ENCODE results near the gene PLCB4. TPM values are rescaled to one million over a fixed set of nuclear protein-coding genes. Genes with fewer than 3 reads are reported as not detected.

PLCB4 gene
- total RNA-seq, 4 donors from 2014 or later, result 3.5 to 30.5 (median 17.5) TPM

GRCh38 chr20:9397928-9398327, 329.0 kb downstream of the PLCB4 start:
- Histone ChIP-seq H3K36me3 (peaks cover 0 to 12% (median 0%) of the 10 kb centered on the region in 3 donors), H3K27me3 (no peaks in the 10 kb centered on the region), H3K4me1 (peaks cover 0 to 7% (median 0%) of the 10 kb centered on the region in 4 donors), H3K27ac (no peak overlapping the region), H3K4me3 (no peak overlapping the region), H3K9me3 (no peaks in the 10 kb centered on the region)
- no peak for DNase-seq
- no peak for TF ChIP-seq POLR2A (IDR thresholded peaks at IDR 0.05)
- TF ChIP-seq, protein P1, sequence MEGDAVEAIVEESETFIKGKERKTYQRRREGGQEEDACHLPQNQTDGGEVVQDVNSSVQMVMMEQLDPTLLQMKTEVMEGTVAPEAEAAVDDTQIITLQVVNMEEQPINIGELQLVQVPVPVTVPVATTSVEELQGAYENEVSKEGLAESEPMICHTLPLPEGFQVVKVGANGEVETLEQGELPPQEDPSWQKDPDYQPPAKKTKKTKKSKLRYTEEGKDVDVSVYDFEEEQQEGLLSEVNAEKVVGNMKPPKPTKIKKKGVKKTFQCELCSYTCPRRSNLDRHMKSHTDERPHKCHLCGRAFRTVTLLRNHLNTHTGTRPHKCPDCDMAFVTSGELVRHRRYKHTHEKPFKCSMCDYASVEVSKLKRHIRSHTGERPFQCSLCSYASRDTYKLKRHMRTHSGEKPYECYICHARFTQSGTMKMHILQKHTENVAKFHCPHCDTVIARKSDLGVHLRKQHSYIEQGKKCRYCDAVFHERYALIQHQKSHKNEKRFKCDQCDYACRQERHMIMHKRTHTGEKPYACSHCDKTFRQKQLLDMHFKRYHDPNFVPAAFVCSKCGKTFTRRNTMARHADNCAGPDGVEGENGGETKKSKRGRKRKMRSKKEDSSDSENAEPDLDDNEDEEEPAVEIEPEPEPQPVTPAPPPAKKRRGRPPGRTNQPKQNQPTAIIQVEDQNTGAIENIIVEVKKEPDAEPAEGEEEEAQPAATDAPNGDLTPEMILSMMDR (IDR thresholded peaks at IDR 0.05), result no peak

- TF ChIP-seq, protein P1 (IDR thresholded peaks at IDR 0.05), result no peak
- Histone ChIP-seq H3K36me3 (peaks cover 0 to 13% (median 0%) of the 10 kb centered on the region in 3 donors), H3K4me3 (no peak overlapping the region), H3K27ac (no peak overlapping the region), H3K4me1 (no peaks in the 10 kb centered on the region), H3K27me3 (no peaks in the 10 kb centered on the region), H3K9me3 (no peaks in the 10 kb centered on the region)
- no peak for DNase-seq
Measured at GRCh38 chr20:9398882-9399281, 330.0 kb downstream of the PLCB4 start.

- no peak overlapping the region for H3K27ac ChIP-seq
Measured at GRCh38 chr20:9399322-9399721, 330.4 kb downstream of the PLCB4 start.

DNA sequence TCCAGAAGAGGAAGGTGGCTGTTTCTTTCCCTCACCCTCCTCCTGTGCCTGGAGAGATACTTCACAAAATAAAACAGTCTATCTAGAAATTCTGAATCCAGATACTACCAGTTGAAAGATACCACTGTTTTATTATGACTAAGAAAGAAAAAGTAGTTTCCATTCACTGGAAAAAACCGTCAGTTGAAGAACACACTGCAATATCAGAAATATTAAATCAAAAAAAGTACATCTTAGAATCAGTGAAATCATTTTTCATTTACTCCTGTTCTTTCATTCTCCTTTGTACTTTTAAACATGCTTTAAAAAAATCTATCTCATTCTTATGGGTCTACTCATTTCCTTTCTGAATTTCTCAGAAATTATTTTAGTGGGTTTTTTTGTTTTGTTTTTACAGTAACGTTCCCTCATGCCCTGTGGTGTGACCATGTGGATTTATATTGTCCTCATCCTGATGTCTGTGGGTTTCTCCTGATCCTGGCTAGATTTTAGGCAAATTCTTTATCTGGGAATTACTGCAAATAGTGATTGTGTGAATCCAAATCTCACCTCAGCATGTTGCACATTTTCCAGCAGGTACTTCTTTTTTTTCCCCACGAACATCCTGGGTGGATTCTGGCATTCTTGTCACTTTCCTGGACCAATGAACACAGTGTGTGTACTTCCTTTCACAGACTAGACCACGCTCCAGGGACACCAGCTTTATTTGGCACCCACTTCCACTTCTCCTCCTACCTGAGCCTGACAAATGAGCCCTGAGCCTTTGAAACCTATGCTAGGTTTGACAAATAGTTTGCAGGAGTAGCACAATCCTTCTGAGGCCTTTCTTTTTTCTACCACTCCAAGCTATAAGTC, 331.5 kb downstream of the PLCB4 start:
- DNase-seq, result no peak
- no peak for TF ChIP-seq POLR2A (IDR thresholded peaks at IDR 0.05)
- TF ChIP-seq, protein P1 (IDR thresholded peaks at IDR 0.05), result no peak
- no peaks in the 10 kb centered on the region for H3K27me3 ChIP-seq
- no peaks in the 10 kb centered on the region for H3K9me3 ChIP-seq
- no peaks in the 10 kb centered on the region for H3K4me1 ChIP-seq
- no peak overlapping the region for H3K27ac ChIP-seq
- peaks cover 0 to 13% (median 0%) of the 10 kb centered on the region in 3 donors for H3K36me3 ChIP-seq
- H3K4me3 ChIP-seq, result no peak overlapping the region

More at GRCh38 chr20:9399322-9399721, 330.4 kb downstream of the PLCB4 start:
- TF ChIP-seq, protein P1 (IDR thresholded peaks at IDR 0.05), result no peak
- no peak for TF ChIP-seq POLR2A (IDR thresholded peaks at IDR 0.05)
- no peaks in the 10 kb centered on the region for H3K27me3 ChIP-seq
- peaks cover 0 to 13% (median 0%) of the 10 kb centered on the region in 3 donors for H3K36me3 ChIP-seq
- DNase-seq, result no peak
- no peaks in the 10 kb centered on the region for H3K4me1 ChIP-seq
- no peak overlapping the region for H3K4me3 ChIP-seq
- H3K9me3 ChIP-seq, result no peaks in the 10 kb centered on the region

- no peak for TF ChIP-seq POLR2A (IDR thresholded peaks at IDR 0.05)
- TF ChIP-seq, protein P1 (IDR thresholded peaks at IDR 0.05), result no peak
- no peak for DNase-seq
Measured at GRCh38 chr20:9401371-9401770, 332.5 kb downstream of the PLCB4 start.

More at GRCh38 chr20:9401371-9401770, 332.5 kb downstream of the PLCB4 start:
- Histone ChIP-seq H3K4me1 (no peaks in the 10 kb centered on the region), H3K27me3 (no peaks in the 10 kb centered on the region), H3K36me3 (peaks cover 0 to 13% (median 0%) of the 10 kb centered on the region in 3 donors), H3K9me3 (no peaks in the 10 kb centered on the region), H3K4me3 (no peak overlapping the region), H3K27ac (no peak overlapping the region)
